Activated T-cell treated with anti-CD3 and anti-CD28 coated beads, Interleukin-2, amount 50 U/mL, for 48 hours (primary cell): ENCODE data around the gene TRERF1.

Experiments
- DNase-seq, 2 experiments: peaks; one replicate each; pipeline ENCODE4 v3.0.0-alpha.2; 2020

The TRERF1 gene

GRCh38 chr6:42243046-42243445 lies 208.7 kb downstream of the TRERF1 start:
- no peak for DNase-seq

GRCh38 chr6:42241915-42242314 lies 209.8 kb downstream of the TRERF1 start:
- no peak for DNase-seq

GRCh38 chr6:42239736-42240375 lies 211.9 kb downstream of the TRERF1 start:
- DNase-seq, result no peak

GRCh38 chr6:42239333-42239732 lies 212.4 kb downstream of the TRERF1 start:
- DNase-seq, result no peak

GRCh38 chr6:42237857-42238256 lies 213.9 kb downstream of the TRERF1 start:
- no peak for DNase-seq

GRCh38 chr6:42236682-42237473 lies 214.8 kb downstream of the TRERF1 start:
- peak in 1 of 2 experiments; percentile 15 for DNase-seq

GRCh38 chr6:42236030-42236429 lies 215.7 kb downstream of the TRERF1 start:
- DNase-seq, result peak in 1 of 2 experiments; percentile 10

- no peak for DNase-seq
Measured at GRCh38 chr6:42232035-42232434, 219.7 kb downstream of the TRERF1 start.

- peak in 1 of 2 experiments; percentile 22 for DNase-seq
Measured at GRCh38 chr6:42230345-42231321, 221.1 kb downstream of the TRERF1 start.

- peak in 1 of 2 experiments; percentile 4 for DNase-seq
Measured at GRCh38 chr6:42229506-42230119, 222.1 kb downstream of the TRERF1 start.

GRCh38 chr6:42228305-42228704 lies 223.4 kb downstream of the TRERF1 start:
- peak in 1 of 2 experiments; percentile 12 for DNase-seq

- no peak for DNase-seq
Measured at GRCh38 chr6:42227173-42227850, 224.4 kb downstream of the TRERF1 start.

- peak in 1 of 2 experiments; percentile 4 for DNase-seq
Measured at GRCh38 chr6:42226645-42227143, 225.0 kb downstream of the TRERF1 start.

GRCh38 chr6:42226161-42226611 lies 225.5 kb downstream of the TRERF1 start:
- no peak for DNase-seq

- no peak for DNase-seq
Measured at GRCh38 chr6:42225419-42225818, 226.3 kb downstream of the TRERF1 start.

- no peak for DNase-seq
Measured at GRCh38 chr6:42225029-42225339, 226.7 kb downstream of the TRERF1 start.

- DNase-seq, result no peak
Measured at GRCh38 chr6:42224222-42225028, 227.3 kb downstream of the TRERF1 start.

- DNase-seq, result no peak
Measured at GRCh38 chr6:42222448-42222847, 229.3 kb downstream of the TRERF1 start.

GRCh38 chr6:42221546-42221945 lies 230.2 kb downstream of the TRERF1 start:
- no peak for DNase-seq

GRCh38 chr6:42220807-42221206 lies 230.9 kb downstream of the TRERF1 start:
- peak in 1 of 2 experiments; percentile 13 for DNase-seq
